GM12801 (cell line): ENCODE results near the gene PDCL2.

Experiments used
- TF ChIP-seq, protein P1 (sequence below): IDR thresholded peaks from one replicate; pipeline ENCODE4 v1.5.1; 2011; ENCODE audit warnings: control low read depth; ENCODE audit not compliant: insufficient read length; ENCODE audit errors: extremely low read depth

The PDCL2 gene

GRCh38 chr4:55530167-55530566 lies 61.9 kb downstream of the PDCL2 start:
- TF ChIP-seq, protein P1, sequence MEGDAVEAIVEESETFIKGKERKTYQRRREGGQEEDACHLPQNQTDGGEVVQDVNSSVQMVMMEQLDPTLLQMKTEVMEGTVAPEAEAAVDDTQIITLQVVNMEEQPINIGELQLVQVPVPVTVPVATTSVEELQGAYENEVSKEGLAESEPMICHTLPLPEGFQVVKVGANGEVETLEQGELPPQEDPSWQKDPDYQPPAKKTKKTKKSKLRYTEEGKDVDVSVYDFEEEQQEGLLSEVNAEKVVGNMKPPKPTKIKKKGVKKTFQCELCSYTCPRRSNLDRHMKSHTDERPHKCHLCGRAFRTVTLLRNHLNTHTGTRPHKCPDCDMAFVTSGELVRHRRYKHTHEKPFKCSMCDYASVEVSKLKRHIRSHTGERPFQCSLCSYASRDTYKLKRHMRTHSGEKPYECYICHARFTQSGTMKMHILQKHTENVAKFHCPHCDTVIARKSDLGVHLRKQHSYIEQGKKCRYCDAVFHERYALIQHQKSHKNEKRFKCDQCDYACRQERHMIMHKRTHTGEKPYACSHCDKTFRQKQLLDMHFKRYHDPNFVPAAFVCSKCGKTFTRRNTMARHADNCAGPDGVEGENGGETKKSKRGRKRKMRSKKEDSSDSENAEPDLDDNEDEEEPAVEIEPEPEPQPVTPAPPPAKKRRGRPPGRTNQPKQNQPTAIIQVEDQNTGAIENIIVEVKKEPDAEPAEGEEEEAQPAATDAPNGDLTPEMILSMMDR = no peak

GRCh38 chr4:55528491-55528890 lies 63.6 kb downstream of the PDCL2 start:
- TF ChIP-seq, protein P1 = no peak

GRCh38 chr4:55524844-55525571 lies 67.0 kb downstream of the PDCL2 start:
- TF ChIP-seq, protein P1 = no peak

- TF ChIP-seq, protein P1 = no peak
These were observed 73.6 kb downstream of the PDCL2 start for GRCh38 chr4:55518442-55518841.

DNA sequence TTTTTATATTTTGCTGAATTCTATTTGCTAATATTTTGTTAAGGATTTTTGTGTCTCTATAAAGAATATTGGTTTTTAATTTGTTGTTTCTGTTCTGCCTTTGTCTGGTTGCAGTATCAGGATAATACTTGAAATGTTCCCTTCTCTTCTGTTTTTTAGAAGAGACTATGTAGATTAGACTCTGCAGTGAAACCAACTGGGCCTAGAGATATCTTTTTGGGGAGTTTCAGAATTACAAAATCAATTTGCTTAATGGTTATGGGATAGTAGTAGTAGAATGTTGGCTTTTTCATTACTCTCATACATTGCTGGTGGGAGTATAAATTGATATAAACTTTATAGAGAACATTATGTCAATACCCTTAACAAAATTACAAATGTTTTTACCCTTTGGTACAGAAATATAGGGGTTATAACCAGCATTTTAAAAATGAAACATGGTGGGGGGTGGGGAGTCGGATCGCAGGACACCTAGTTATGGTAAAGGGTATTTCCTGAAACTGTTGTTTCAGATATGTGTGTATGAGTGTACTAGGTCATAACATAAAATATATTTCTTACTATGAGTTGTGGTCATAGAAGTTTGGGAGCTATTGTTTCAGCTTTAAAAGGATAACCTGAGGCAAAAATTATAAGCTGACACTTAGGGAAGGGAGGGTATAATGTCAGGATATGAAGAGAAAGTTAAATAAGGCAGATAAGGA lies 74.4 kb downstream of the PDCL2 start:
- TF ChIP-seq, protein P1 = no peak

- TF ChIP-seq, protein P1 = no peak
These were observed 79.0 kb downstream of the PDCL2 start for GRCh38 chr4:55512922-55513571.

DNA sequence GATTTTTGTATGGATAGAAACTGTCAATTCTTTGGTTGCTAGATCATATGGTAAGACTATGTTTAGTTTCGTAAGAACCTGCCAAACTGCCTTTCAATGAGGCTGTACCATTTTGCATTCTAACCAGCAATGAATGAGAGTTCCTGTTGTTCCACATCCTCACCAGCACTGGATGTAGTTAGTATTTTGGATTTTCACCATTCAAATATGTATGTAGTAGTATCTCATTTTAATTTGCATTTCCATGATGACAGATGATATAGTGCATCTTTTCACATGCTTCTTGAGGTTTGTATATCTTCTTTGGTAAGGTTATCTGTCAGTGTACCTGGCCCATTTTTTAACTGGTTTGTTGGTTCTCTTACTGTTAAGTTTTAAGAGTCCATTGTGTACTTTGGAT lies 80.0 kb downstream of the PDCL2 start:
- TF ChIP-seq, protein P1 = no peak
